HepG2 (cell line): ENCODE results near the gene EIF6. TPM values are rescaled to one million over a fixed set of nuclear protein-coding genes. Genes with fewer than 3 reads are reported as not detected.

Experiments
- ATAC-seq: fragments of 200-7000 bp; cut with Tn5 transposase; 3 replicates; pipeline ENCODE4 v1.9.1; 2020; ENCODE audit warnings: mild to moderate bottlenecking, moderate library complexity
- BruUV-seq: library from RNA; stranded (reverse); fragments of 400-500 nt; replicated peaks from 2 replicates; lab custom pipeline; 2021; lab: Mats Ljungman, UMichigan
- CTCF ChIA-PET: fragments of 300-600 bp; formaldehyde crosslinking; extraction: SDS; loops from one replicate; lab custom pipeline; 2021; ENCODE audit warnings: low total read pairs, inconsistent platforms, low intra/inter-chr PET ratio; lab: Yijun Ruan, JAX
- POLR2A ChIA-PET: fragments of 350-600 bp; sonication (Branson Sonifier 250); formaldehyde crosslinking; loops from one replicate; lab custom pipeline; 2020; ENCODE audit warnings: antibody characterized with exemption, inconsistent platforms; lab: Yijun Ruan, JAX
- DNase-seq: peaks from one replicate; pipeline ENCODE4 v3.0.0-alpha.2; 2015; ENCODE audit warnings: low spot score
- FAIRE-seq: peaks from 3 replicates; lab custom pipeline; 2011; peaks lifted over from hg19 to GRCh38; lab: Jason Lieb, UNC
- H2AFZ ChIP-seq: one replicate; pipeline ENCODE4 v1.6.1; 2011; ENCODE audit warnings: low read length, inconsistent platforms
- H3K27ac ChIP-seq: fragments of 300-600 bp; 3 replicates; pipeline ENCODE4 v1.8.0; 2011; ENCODE audit warnings: mixed run types, mild to moderate bottlenecking, mixed read lengths, low read length, inconsistent platforms; ENCODE audit not compliant: insufficient read depth; ENCODE audit errors: extremely low read length
- H3K27me3 ChIP-seq, 2 experiments: fragments of 200-600 bp in 1 of 2; 2 replicates in 1 of 2; 3 replicates in 1 of 2; pipeline versions ENCODE4 v1.6.0 to v1.8.0; 2011; ENCODE audit warnings: low read length in 2 of 2, mild to moderate bottlenecking in 2 of 2, moderate library complexity in 2 of 2, inconsistent platforms in 1 of 2; ENCODE audit not compliant: insufficient read depth in 2 of 2, control insufficient read depth in 1 of 2
- H3K36me3 ChIP-seq, 2 experiments: fragments of 200-600 bp in 1 of 2; replicated peaks in 1 of 2; 2 replicates in 1 of 2; 3 replicates in 1 of 2; pipeline versions ENCODE4 v1.5.1 to v1.8.0; 2011; ENCODE audit warnings: low read length in 2 of 2, inconsistent platforms in 1 of 2; ENCODE audit not compliant: insufficient read depth in 2 of 2, control insufficient read depth in 1 of 2
- H3K4me1 ChIP-seq: 2 replicates; pipeline ENCODE4 v1.5.1; 2012; ENCODE audit warnings: low read length, inconsistent platforms; ENCODE audit not compliant: insufficient read depth
- H3K4me2 ChIP-seq: 2 replicates; pipeline ENCODE4 v1.6.0; 2011; ENCODE audit warnings: low read depth, low read length, inconsistent platforms
- H3K4me3 ChIP-seq, 3 experiments: fragments of 200-600 bp in 1 of 3; sonication (generic), shearing (Covaris generic) in 1 of 3; replicated peaks in 1 of 3; 2 replicates each; pipeline ENCODE4 v1.5.1; 2011 to 2016; ENCODE audit warnings: low read length in 3 of 3, inconsistent platforms in 2 of 3, low read depth in 2 of 3, mild to moderate bottlenecking in 2 of 3, control low read depth in 1 of 3, mixed read lengths in 1 of 3; ENCODE audit not compliant: insufficient read depth in 1 of 3
- H3K79me2 ChIP-seq: one replicate; pipeline ENCODE4 v1.6.1; 2011; ENCODE audit warnings: low read length, inconsistent platforms; ENCODE audit not compliant: insufficient read depth
- H3K9ac ChIP-seq: 2 replicates; pipeline ENCODE4 v1.6.0; 2011; ENCODE audit warnings: mild to moderate bottlenecking, low read depth, low read length, inconsistent platforms; ENCODE audit not compliant: insufficient read depth
- H3K9me3 ChIP-seq: 2 replicates; pipeline ENCODE4 v1.5.1; 2012; ENCODE audit warnings: mild to moderate bottlenecking, low read length
- H4K20me1 ChIP-seq: 2 replicates; pipeline ENCODE4 v1.6.0; 2011; ENCODE audit warnings: inconsistent platforms, mild to moderate bottlenecking, low read length, moderate library complexity; ENCODE audit not compliant: insufficient read depth
- ARNTL ChIP-seq: sonication (generic); formaldehyde crosslinking; IDR thresholded peaks from 2 replicates; pipeline ENCODE4 v1.4.0; 2020; ENCODE audit warnings: mild to moderate bottlenecking, missing genetic modification reagents
- CREB1 ChIP-seq, 2 experiments: fragments of 450-650 bp in 1 of 2; IDR thresholded peaks; 2 replicates each; pipeline ENCODE4 v1.6.1; 2016 to 2017; ENCODE audit warnings: control low read depth in 1 of 2, mild to moderate bottlenecking in 1 of 2, missing compliant biosample characterization in 1 of 2, missing genetic modification characterization in 1 of 2
- DR1 ChIP-seq: sonication (generic); formaldehyde crosslinking; IDR thresholded peaks from 2 replicates; pipeline ENCODE4 v1.8.0; 2021; ENCODE audit warnings: mild to moderate bottlenecking, missing genetic modification reagents, inconsistent platforms
- FOSL1 ChIP-seq: sonication (generic); formaldehyde crosslinking; IDR thresholded peaks from 2 replicates; pipeline ENCODE4 v1.9.0; 2021; ENCODE audit warnings: missing genetic modification reagents, borderline replicate concordance
- GATAD2A ChIP-seq: IDR thresholded peaks from 2 replicates; pipeline ENCODE4 v1.6.1; 2016
- HNF4A ChIP-seq: sonication (generic); formaldehyde crosslinking; IDR thresholded peaks from 2 replicates; pipeline ENCODE4 v1.4.0; 2020; ENCODE audit warnings: missing genetic modification reagents
- HNRNPH1 ChIP-seq: fragments of 200-400 bp; formaldehyde crosslinking; optimal IDR thresholded peaks from 2 replicates; pipeline ENCODE3; 2017; ENCODE audit warnings: mild to moderate bottlenecking, low read depth, low read length
- JDP2 ChIP-seq: sonication (generic); formaldehyde crosslinking; IDR thresholded peaks from 2 replicates; pipeline ENCODE4 v1.8.1; 2022; ENCODE audit warnings: missing genetic modification reagents, borderline replicate concordance
- MIXL1 ChIP-seq: IDR thresholded peaks from 2 replicates; pipeline ENCODE4 v1.6.1; 2016
- NCOR1 ChIP-seq: fragments of 200-600 bp; sonication (generic); IDR thresholded peaks from 2 replicates; pipeline ENCODE4 v1.7.0; 2017; ENCODE audit warnings: antibody characterized with exemption, low read length, borderline replicate concordance
- RORA ChIP-seq: sonication (generic); formaldehyde crosslinking; IDR thresholded peaks from 2 replicates; pipeline ENCODE4 v1.5.0; 2020; ENCODE audit warnings: mild to moderate bottlenecking, missing genetic modification reagents, moderate library complexity
- SATB2 ChIP-seq: sonication (generic); formaldehyde crosslinking; IDR thresholded peaks from 2 replicates; pipeline ENCODE4 v1.5.0; 2020; ENCODE audit warnings: missing genetic modification reagents
- SIX4 ChIP-seq: sonication (generic); formaldehyde crosslinking; IDR thresholded peaks from 2 replicates; pipeline ENCODE4 v1.4.0; 2020; ENCODE audit warnings: missing genetic modification reagents
- SMAD3 ChIP-seq: sonication (generic); formaldehyde crosslinking; IDR thresholded peaks from 2 replicates; pipeline ENCODE4 v1.4.0; 2020; ENCODE audit warnings: missing genetic modification reagents
- SMARCE1 ChIP-seq: fragments of 450-650 bp; IDR thresholded peaks from 2 replicates; pipeline ENCODE4 v1.6.1; 2017; ENCODE audit warnings: borderline replicate concordance
- SP1 ChIP-seq, 2 experiments: fragments of 450-650 bp in 1 of 2; sonication (generic) in 1 of 2; formaldehyde crosslinking in 1 of 2; IDR thresholded peaks; 2 replicates each; pipeline versions ENCODE4 v1.4.0 to v1.6.1; 2016 to 2020; ENCODE audit warnings: missing genetic modification reagents in 1 of 2
- TARDBP ChIP-seq: sonication (generic); formaldehyde crosslinking; IDR thresholded peaks from 2 replicates; pipeline ENCODE4 v1.8.0; 2022; ENCODE audit warnings: mild to moderate bottlenecking, missing genetic modification reagents
- ZFP36L1 ChIP-seq: sonication (generic); formaldehyde crosslinking; IDR thresholded peaks from 2 replicates; pipeline ENCODE4 v1.8.0; 2022; ENCODE audit warnings: mild to moderate bottlenecking, missing genetic modification reagents, moderate library complexity
- ZKSCAN8 ChIP-seq: IDR thresholded peaks from 2 replicates; pipeline ENCODE4 v1.6.1; 2016; ENCODE audit warnings: borderline replicate concordance, missing genetic modification reagents, missing compliant biosample characterization
- ZNF44 ChIP-seq: sonication (generic); formaldehyde crosslinking; IDR thresholded peaks from 2 replicates; pipeline ENCODE4 v1.5.1; 2020; ENCODE audit warnings: mild to moderate bottlenecking, missing genetic modification reagents
- ZNF451 ChIP-seq: sonication (generic); formaldehyde crosslinking; IDR thresholded peaks from 2 replicates; pipeline ENCODE4 v1.5.0; 2020; ENCODE audit warnings: mild to moderate bottlenecking, missing genetic modification reagents
- ZNF644 ChIP-seq: IDR thresholded peaks from 2 replicates; pipeline ENCODE4 v1.6.1; 2016; ENCODE audit warnings: low read depth
- WGBS: methylation state at CpG from one replicate; pipeline ENCODE4 v1.1.6; 2017; ENCODE audit warnings: low lambda C conversion rate; 5-methylcytosine and 5-hydroxymethylcytosine counted together
- in situ Hi-C: cut with HindIII; loops from 2 replicates; pipeline ENCODE4 v1.10.0; 2017; ENCODE audit warnings: low pct_unique_long_range_greater_than_20kb; ENCODE audit not compliant: extremely low pct_ligation_motif_present
- intact Hi-C: fragments of 100-400 bp; cut with micrococcal nuclease; formaldehyde crosslinking; loops from one replicate; pipeline ENCODE4 v1.10.0; 2022; ENCODE audit not compliant: unreplicated experiment
- polyA plus RNA-seq, 8 experiments: library from polyadenylated mRNA; depleted of rRNA in 3 of 8; stranded (reverse) in 7 of 8; unstranded in 1 of 8; fragments of >200 nt; fragmentation: Illumina TruSeq in 4 of 8; extraction: Trizol in 4 of 8; gene quantifications; 2 replicates each; pipeline versions ENCODE4 v1.2.1 to v1.2.3, GENCODE V29; 2011 to 2016; ENCODE audit warnings: low read depth in 4 of 8, missing spikeins in 1 of 8, mixed read lengths in 1 of 8; ENCODE audit not compliant: insufficient read depth in 1 of 8
- total RNA-seq, 5 experiments: library from RNA; depleted of rRNA; stranded (reverse); fragments of >200 nt; fragmentation: Illumina TruSeq; extraction: Trizol; gene quantifications; 2 replicates each; pipeline ENCODE4 v1.2.3, GENCODE V29; 2016; ENCODE audit warnings: low read depth in 1 of 5
- TF ChIP-seq, protein P1 (sequence below): sonication (generic); formaldehyde crosslinking; IDR thresholded peaks from 2 replicates; pipeline ENCODE4 v1.9.0; 2022; ENCODE audit warnings: missing genetic modification reagents, mild to moderate bottlenecking, borderline replicate concordance
- TF ChIP-seq, protein P2 (sequence below): sonication (generic); formaldehyde crosslinking; IDR thresholded peaks from 2 replicates; pipeline ENCODE4 v1.4.0; 2020; ENCODE audit warnings: missing genetic modification reagents, low read depth, mild to moderate bottlenecking, borderline replicate concordance

EIF6 gene
- total and polyA plus RNA-seq, 2 of the 13 experiments (the other 11 are each of a cell fraction or from before 2014, with no cell fraction given): 462 to 466 TPM

DNA sequence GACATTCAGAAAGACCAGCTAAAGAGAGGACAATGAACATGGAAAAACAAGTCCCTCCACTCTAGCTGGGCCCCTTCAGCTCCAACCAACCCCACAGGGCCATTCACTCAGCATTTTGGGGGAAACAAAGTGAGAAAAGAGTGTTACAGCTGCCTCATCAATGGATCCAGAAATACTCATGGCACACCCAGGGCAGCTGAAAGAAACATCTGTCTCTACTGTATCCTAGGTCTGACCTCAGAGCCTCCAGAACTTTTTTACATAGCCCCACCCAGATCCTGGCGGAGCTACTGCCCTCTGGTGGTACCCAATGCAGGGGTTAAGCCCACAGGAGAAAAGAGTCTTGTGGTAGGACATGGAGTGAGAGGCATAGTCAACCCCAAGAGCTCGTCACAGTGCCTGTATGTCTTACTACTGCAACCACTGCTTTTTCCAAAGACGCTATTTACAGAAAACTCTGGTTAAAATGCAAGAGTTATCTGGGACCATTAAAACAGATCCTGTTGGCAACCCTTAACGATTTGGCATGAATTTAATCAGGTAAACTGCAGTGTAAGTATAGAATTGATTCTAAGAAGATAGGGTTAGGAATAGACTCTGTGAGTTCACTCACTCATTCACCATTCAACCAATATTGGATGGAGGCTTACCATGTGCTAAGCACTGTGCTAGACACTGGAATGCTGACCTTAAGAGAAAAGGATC lies 45.0 kb upstream of the EIF6 start:
- no TSS peak for BruUV-seq
- peak overlapping the region; percentile 74 for H3K27ac ChIP-seq
- intact Hi-C loops (loop anchor here (1.0 kb wide), 1 partner anchor 25 kb away; no protein-coding TSS in a partner anchor), in situ Hi-C loops (loop anchor here (5.0 kb wide), 1 partner anchor 32 kb away; no protein-coding TSS in a partner anchor)
- ChIA-PET POLR2A (interaction anchor here (0.6 to 1.4 kb wide), 13 partner anchors 9 to 183 kb away, joined by 3 to 42 read pairs (median 5); partner anchors contain the start of genes CEP250, EDEM2 and EIF6), CTCF (interaction anchor here (1.2 to 6.9 kb wide), 4 partner anchors 25 to 118 kb away, joined by 3 to 204 read pairs (median 4); partner anchors contain the start of gene GDF5)
- no peaks in the 10 kb centered on the region for H3K9me3 ChIP-seq
- H3K36me3 ChIP-seq: peaks cover 5 to 6% of the 10 kb centered on the region in 2 experiments; a peak in 4 of 5 replicates
- H3K79me2 ChIP-seq: no peaks in the 10 kb centered on the region
- no peak overlapping the region for H3K4me2 ChIP-seq
- no peak overlapping the region for H2AFZ ChIP-seq
- DNase-seq (peak; percentile 75), ATAC-seq (peak; percentile 58), FAIRE-seq (peak; percentile 48)
- 85% methylated on average over 4 of the region's 4 CpGs for WGBS
- H3K27me3 ChIP-seq: no peaks in the 10 kb centered on the region
- no peaks in the 10 kb centered on the region for H4K20me1 ChIP-seq
- H3K9ac ChIP-seq: no peak overlapping the region
- H3K4me1 ChIP-seq: peaks cover 58% of the 10 kb centered on the region
- H3K4me3 ChIP-seq: no peak overlapping the region
- no peak for TF ChIP-seq SATB2
- TF ChIP-seq, protein P1, sequence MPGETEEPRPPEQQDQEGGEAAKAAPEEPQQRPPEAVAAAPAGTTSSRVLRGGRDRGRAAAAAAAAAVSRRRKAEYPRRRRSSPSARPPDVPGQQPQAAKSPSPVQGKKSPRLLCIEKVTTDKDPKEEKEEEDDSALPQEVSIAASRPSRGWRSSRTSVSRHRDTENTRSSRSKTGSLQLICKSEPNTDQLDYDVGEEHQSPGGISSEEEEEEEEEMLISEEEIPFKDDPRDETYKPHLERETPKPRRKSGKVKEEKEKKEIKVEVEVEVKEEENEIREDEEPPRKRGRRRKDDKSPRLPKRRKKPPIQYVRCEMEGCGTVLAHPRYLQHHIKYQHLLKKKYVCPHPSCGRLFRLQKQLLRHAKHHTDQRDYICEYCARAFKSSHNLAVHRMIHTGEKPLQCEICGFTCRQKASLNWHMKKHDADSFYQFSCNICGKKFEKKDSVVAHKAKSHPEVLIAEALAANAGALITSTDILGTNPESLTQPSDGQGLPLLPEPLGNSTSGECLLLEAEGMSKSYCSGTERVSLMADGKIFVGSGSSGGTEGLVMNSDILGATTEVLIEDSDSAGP (CRISPR knock-in tag): no peak
- no peak for TF ChIP-seq ARNTL (CRISPR knock-in tag)
- TF ChIP-seq JDP2 (CRISPR knock-in tag): no peak
- no peak for TF ChIP-seq MIXL1
- TF ChIP-seq HNF4A (CRISPR knock-in tag): no peak
- TF ChIP-seq ZFP36L1 (CRISPR knock-in tag): 0 out of 2 replicates have a peak, but pooled peaks have one; percentile 21
- TF ChIP-seq HNRNPH1: no peak
- TF ChIP-seq RORA (CRISPR knock-in tag): no peak
- no peak for TF ChIP-seq ZNF44
- no peak for TF ChIP-seq SIX4 (CRISPR knock-in tag)
- TF ChIP-seq SMARCE1: no peak
- no peak for TF ChIP-seq NCOR1
- no peak for TF ChIP-seq DR1 (CRISPR knock-in tag)
- TF ChIP-seq ZNF451 (CRISPR knock-in tag): no peak
- no peak for TF ChIP-seq TARDBP (CRISPR knock-in tag)
- TF ChIP-seq SMAD3: 0 out of 2 replicates have a peak, but pooled peaks have one; percentile 70
- no peak for TF ChIP-seq CREB1 (IDR thresholded peaks at IDR 0.05)
- no peak for TF ChIP-seq CREB1 (CRISPR knock-in tag; IDR thresholded peaks at IDR 0.05)
- TF ChIP-seq FOSL1: no peak
- peak; percentile 44; the same call in 1 of the 2 replicates for TF ChIP-seq ZKSCAN8 (CRISPR knock-in tag)
- TF ChIP-seq SP1 (IDR thresholded peaks at IDR 0.05): no peak
- TF ChIP-seq SP1 (CRISPR knock-in tag; IDR thresholded peaks at IDR 0.05): peak; percentile 76
- 0 out of 2 replicates have a peak, but pooled peaks have one; percentile 23 for TF ChIP-seq ZNF644 (CRISPR knock-in tag)
- peak; percentile 57 for TF ChIP-seq GATAD2A (CRISPR knock-in tag)
- TF ChIP-seq, protein P2, sequence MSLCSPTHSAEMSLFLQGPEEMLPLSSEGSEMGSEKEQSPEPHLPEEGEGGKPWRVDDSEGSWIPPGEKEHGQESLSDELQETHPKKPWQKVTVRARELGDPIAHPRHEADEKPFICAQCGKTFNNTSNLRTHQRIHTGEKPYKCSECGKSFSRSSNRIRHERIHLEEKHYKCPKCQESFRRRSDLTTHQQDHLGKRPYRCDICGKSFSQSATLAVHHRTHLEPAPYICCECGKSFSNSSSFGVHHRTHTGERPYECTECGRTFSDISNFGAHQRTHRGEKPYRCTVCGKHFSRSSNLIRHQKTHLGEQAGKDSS: peak; percentile 65; the same call in 1 of the 2 replicates
